ENCODE measurements around the gene TRAF4.
"Not testable (repeated sequence)": the region's sequence is repeated elsewhere in the genome, so short reads cannot be mapped to it uniquely, and the experiment has no call there.

TRAF4 gene

GRCh38 chr17:28716740-28717577 lies 26.9 kb upstream of the TRAF4 start:
- DNase-seq: no peak

DNA sequence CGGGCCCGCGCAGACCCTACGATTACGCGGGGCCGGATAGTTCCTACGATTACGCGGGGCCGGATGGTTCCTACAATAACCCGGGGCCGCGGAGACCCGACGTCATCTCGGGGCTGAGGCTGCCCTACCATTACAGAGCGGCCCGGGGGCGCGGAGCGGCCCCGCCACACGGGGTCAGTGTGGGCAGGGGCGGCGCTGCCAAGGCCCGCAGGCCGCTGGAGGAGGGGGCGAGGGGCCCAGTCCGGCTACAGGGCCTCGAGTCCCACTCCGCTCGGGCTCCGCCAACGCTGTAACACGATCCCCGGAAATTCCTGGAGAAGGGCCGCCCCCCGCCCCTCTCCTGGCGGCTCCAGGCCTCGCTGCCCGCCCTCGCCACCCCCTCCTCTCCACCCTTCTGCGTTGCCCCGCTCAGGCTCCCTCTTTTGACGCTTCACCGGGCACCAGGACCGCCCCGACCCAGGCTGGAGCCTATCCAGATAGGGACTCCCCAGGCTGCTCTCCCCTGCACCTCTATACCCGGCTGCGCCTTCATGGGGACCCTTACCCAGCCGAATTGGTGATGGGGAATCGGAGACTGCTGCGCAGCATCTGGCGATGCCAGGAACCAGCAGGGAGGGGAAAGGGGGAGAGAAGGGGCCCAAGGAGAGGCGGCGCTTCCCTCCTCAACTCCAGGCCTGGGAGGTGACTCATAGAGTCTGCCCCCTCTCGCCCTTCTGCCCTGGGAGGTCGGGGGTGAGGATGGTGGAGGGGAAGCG lies 26.1 kb upstream of the TRAF4 start, which contains the start of gene RAB34:
Gene RAB34 (minus strand): TSS at position 291 of the 755 bp plus-strand sequence. CDS start 602 bp downstream, outside the sequence.
- DNase-seq: no peak

- DNase-seq: peak in 1 of 2 experiments; percentile 23
These were observed 25.3 kb upstream of the TRAF4 start for GRCh38 chr17:28718333-28719020.

GRCh38 chr17:28719021-28719433 lies 24.8 kb upstream of the TRAF4 start:
- DNase-seq: no peak

- DNase-seq: no peak
These were observed 23.4 kb upstream of the TRAF4 start for GRCh38 chr17:28720247-28720996.

- DNase-seq: not testable (repeated sequence)
These were observed 22.8 kb upstream of the TRAF4 start for GRCh38 chr17:28720997-28721329.

GRCh38 chr17:28722417-28723158 lies 21.2 kb upstream of the TRAF4 start:
- no peak for DNase-seq

- DNase-seq: no peak
These were observed 20.5 kb upstream of the TRAF4 start for GRCh38 chr17:28723159-28723835.

DNA sequence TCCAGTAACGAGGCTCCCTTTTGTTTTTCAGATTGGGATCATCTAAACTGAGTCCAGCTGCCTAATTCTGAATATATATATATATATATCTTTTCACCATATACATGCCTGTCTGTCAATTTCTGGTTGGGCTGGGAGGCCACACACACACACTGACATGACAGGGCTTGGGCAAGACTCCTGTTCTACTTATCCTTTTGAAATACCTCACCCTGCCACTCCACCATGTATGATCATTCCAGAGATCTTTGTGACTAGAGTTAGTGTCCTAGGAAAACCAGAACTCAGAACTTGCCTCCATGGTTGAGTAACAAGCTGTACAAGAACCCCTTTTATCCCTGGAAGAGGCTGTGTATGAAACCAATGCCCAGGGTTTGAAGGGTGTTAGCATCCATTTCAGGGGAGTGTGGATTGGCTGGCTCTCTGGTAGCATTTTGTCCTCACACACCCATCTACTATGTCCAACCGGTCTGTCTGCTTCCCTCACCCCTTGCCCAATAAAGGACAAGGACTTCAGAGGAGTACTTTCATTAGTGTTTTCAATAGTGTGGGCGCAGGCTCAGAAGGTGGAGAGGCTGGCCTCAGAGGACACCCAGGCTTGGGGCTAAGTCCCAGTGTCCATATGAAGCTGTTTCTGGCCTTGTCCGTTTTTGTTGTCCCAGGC lies 19.8 kb upstream of the TRAF4 start:
- not testable (repeated sequence) for DNase-seq

GRCh38 chr17:28724500-28725165 lies 19.2 kb upstream of the TRAF4 start:
- no peak for DNase-seq

- peak in 1 of 2 experiments; percentile 41 for DNase-seq
These were observed 18.6 kb upstream of the TRAF4 start for GRCh38 chr17:28725166-28725659.

GRCh38 chr17:28725660-28726225 lies 18.1 kb upstream of the TRAF4 start:
- peak; percentile 54 to 60 for DNase-seq

DNA sequence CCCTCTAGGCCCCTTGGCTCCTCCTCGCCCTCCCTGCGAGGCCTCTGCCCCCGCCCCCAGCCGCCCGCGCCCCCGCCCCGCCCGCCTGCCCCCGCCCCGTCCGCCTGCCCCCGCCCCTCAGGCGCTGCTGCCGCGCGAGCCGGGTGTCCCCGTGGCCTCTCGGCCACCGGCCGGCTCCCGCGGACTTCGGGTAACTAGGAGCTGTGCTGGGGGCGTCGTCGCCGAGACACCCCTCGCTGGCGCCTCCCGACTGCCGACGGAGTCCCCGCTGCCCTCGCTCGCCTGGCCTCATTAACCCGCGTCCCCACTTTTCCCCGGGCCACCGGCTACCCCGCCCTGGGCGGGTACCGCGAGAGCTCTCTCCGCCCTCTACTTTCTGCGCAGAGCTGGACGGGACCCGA lies 17.6 kb upstream of the TRAF4 start, which contains the start of gene TLCD1:
Gene TLCD1 (minus strand): TSS at position 8 of the 401 bp plus-strand sequence. CDS start 136 bp downstream, outside the sequence.
- DNase-seq: peak; percentile 35 to 83

DNA sequence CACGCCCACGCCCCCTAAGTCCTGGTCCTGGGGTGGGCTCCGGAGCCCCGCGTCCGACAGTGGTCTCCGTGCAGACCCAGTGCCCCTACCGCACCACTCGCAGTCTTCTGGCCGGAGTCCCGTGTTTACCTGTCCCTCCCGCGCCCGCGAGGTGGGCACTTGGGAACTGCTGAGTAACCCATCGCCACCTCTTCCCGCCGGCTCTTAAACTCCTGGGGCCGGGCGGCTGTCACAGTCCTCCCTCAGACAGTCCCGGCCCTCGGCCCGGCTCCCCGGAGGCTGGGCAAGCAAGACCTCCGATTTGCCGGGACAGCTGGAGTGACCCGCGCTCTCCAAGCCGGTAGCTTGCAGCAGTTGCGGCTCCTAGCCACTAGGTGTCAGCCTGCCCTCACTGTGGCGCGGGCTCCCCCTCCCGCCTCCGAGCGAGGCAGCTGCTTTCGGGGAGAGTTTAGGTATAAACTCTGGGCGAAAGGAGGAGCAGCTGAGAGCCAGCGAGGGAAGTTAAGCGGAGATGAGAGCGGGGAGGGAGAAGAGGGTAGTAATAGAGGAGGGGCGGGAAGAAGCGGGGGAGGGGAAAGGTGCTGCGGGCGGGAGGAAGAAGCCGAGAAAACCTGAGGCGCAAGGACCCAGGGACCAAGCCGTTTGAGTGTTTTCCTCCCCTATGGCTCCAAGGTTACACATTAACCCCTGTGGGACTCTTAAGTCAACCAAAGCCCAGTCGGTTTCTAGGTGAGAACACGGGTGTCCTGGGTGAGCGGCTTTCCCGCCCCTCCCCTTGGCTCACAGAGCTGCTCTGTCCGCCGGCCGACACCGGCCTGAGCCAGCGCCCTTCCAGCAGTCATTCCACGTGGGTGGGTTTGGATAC lies 17.0 kb upstream of the TRAF4 start:
- peak; percentile 91 to 95 for DNase-seq

DNA sequence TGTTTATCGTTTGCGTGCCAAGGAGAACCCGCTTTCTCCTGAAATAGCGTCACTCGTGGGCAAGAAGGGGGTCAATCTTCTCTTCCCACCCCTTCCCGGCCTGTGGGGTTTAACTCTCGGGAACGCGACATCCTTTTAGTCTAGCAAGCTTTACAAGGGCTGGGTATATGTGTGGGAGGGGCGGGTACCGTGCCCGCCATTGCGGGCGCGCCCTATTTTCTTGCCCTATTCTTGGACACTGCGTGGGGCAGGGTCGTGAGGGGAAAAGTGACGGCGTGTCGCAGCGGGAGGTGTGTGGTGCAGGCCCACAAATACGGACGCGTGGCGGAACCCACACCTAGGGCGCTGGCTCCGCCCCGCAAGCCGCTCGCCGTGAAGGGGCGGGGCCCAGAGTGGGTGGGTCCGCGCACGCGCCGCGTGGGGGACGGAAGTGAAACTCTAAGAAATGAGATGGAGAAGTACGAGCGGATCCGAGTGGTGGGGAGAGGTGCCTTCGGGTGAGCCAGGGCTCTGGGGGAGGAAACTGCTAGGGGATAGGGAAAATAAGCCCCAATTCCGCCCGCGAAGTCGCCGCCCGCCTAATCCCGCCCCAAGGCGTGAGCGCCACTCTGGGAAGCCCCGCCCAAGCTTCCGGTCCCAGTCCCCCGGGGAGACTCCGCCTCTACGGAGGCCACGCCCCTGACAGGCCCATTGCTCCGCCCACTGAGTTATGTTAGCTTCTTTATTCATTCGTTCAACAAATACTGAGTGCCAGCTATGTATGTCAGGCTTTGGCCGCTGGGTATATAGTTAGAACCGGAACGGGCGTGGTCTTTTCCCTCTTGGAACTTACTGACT lies 15.2 kb upstream of the TRAF4 start, which contains the start of gene NEK8:
Gene NEK8 (plus strand): TSS at position 425 of the 837 bp plus-strand sequence. CDS start 26 bp downstream, at position 451.
- peak; percentile 84 to 95 for DNase-seq

- DNase-seq: no peak
These were observed 13.9 kb upstream of the TRAF4 start for GRCh38 chr17:28729950-28730330.

- DNase-seq: no peak
These were observed 10.5 kb upstream of the TRAF4 start for GRCh38 chr17:28733346-28733745.

All from NCI-H446 (cell line).